ENCODE results near the gene SPO11. TPM values are rescaled to one million over a fixed set of nuclear protein-coding genes. Genes with fewer than 3 reads are reported as not detected.

Gene SPO11
- total RNA-seq, 6 donors from 2014 or later: not detected

DNA sequence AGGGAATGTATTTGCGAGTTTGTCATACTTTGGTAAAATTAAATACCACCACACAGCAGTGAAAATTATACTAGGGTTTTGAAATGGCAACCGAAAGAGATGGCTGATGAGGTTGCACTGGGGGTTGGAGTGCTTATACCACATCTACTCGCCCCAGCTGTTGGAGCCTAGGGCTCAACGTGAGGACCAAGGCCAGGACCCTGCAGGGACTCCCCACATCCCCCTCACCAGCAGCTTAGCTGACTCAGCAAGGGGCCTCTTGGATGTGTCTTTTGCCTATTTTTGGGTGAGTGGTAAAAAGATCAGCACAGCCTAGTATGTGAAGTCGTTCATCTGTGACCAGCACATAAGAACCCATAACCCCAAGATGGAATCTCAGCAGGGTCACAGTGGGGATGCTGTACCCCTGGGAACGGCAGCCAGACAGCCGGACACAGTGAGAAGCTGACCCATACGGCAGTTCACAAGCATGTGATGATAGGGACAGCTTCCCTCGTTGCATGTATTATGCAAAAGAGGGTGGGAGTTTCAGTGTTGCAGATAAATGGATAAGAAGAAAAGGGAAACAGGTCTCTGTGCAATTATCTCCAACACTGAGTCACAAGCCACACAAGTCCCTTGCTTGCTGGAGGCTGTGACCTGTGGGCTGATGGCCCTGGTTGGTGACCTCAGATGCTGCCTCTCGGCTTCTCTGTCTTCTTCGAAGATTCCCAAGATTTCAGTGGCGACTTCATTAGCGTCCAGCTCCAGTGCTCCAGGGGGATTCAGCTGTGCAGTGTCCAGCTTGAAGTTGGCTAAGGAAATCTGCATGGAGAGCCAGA is 20.9 kb upstream of the SPO11 start:
- Histone ChIP-seq H3K4me1 (no peaks in the 10 kb centered on the region), H3K9me3 (no peaks in the 10 kb centered on the region), H3K4me3 (no peak overlapping the region), H3K27ac (no peak overlapping the region), H3K36me3 (no peaks in the 10 kb centered on the region), H3K27me3 (no peaks in the 10 kb centered on the region)
- TF ChIP-seq POLR2A (IDR thresholded peaks at IDR 0.05) (no peak), POLR2AphosphoS5 (IDR thresholded peaks at IDR 0.05) (no peak), EP300 (IDR thresholded peaks at IDR 0.05) (no peak), CTCF (IDR thresholded peaks at IDR 0.05) (no peak)
- DNase-seq (no peak), ATAC-seq (ENCODE audit: low FRiP score in 2 of 2) (no peak)
- 66% methylated on average over 13 of the region's 13 CpGs for WGBS, 2 donors

GRCh38 chr20:57309544-57310115 is 20.0 kb upstream of the SPO11 start:
- H3K9me3 ChIP-seq: no peaks in the 10 kb centered on the region
- no peaks in the 10 kb centered on the region for H3K27me3 ChIP-seq
- no peaks in the 10 kb centered on the region for H3K36me3 ChIP-seq
- no peak for TF ChIP-seq CTCF (IDR thresholded peaks at IDR 0.05)
- TF ChIP-seq POLR2AphosphoS5 (IDR thresholded peaks at IDR 0.05): no peak
- TF ChIP-seq EP300 (IDR thresholded peaks at IDR 0.05): no peak
- TF ChIP-seq POLR2A (IDR thresholded peaks at IDR 0.05): no peak
- no peak overlapping the region for H3K27ac ChIP-seq
- ATAC-seq (ENCODE audit: low FRiP score in 2 of 2): no peak
- no peaks in the 10 kb centered on the region for H3K4me1 ChIP-seq
- WGBS, 2 donors: 78 to 89% methylated on average over 8 to 9 of the region's 9 CpGs
- H3K4me3 ChIP-seq: no peak overlapping the region
- peak in 1 of 2 donors; percentile 13 for DNase-seq

GRCh38 chr20:57310821-57311514 is 18.6 kb upstream of the SPO11 start:
- 88 to 96% methylated on average over 6 to 11 of the region's 11 CpGs for WGBS, 2 donors

GRCh38 chr20:57312138-57312537 is 17.5 kb upstream of the SPO11 start:
- H3K4me1 ChIP-seq: no peaks in the 10 kb centered on the region
- 84 to 85% methylated on average over 6 of the region's 6 CpGs for WGBS, 2 donors
- no peak overlapping the region for H3K4me3 ChIP-seq
- H3K9me3 ChIP-seq: no peaks in the 10 kb centered on the region
- no peak for ATAC-seq (ENCODE audit: low FRiP score in 2 of 2)
- H3K36me3 ChIP-seq: no peaks in the 10 kb centered on the region
- TF ChIP-seq EP300 (IDR thresholded peaks at IDR 0.05) (no peak), POLR2A (IDR thresholded peaks at IDR 0.05) (no peak), POLR2AphosphoS5 (IDR thresholded peaks at IDR 0.05) (no peak), CTCF (IDR thresholded peaks at IDR 0.05) (no peak)
- no peaks in the 10 kb centered on the region for H3K27me3 ChIP-seq
- no peak for DNase-seq
- H3K27ac ChIP-seq: no peak overlapping the region

More at GRCh38 chr20:57310821-57311514, 18.6 kb upstream of the SPO11 start:
- TF ChIP-seq EP300 (IDR thresholded peaks at IDR 0.05): no peak
- no peak for TF ChIP-seq POLR2AphosphoS5 (IDR thresholded peaks at IDR 0.05)
- TF ChIP-seq CTCF (IDR thresholded peaks at IDR 0.05): no peak
- no peak for TF ChIP-seq POLR2A (IDR thresholded peaks at IDR 0.05)
- H3K4me1 ChIP-seq: no peaks in the 10 kb centered on the region
- H3K36me3 ChIP-seq: no peaks in the 10 kb centered on the region
- H3K9me3 ChIP-seq: no peaks in the 10 kb centered on the region
- DNase-seq: no peak
- no peak overlapping the region for H3K4me3 ChIP-seq
- no peaks in the 10 kb centered on the region for H3K27me3 ChIP-seq
- no peak overlapping the region for H3K27ac ChIP-seq
- no peak for ATAC-seq (ENCODE audit: low FRiP score in 2 of 2)
